ENCODE data around the gene PPP1R14D. TPM values are rescaled to one million over a fixed set of nuclear protein-coding genes. Genes with fewer than 3 reads are reported as not detected.

The PPP1R14D gene
- total and polyA plus RNA-seq, 2 experiments from 2014 or later = not detected

DNA sequence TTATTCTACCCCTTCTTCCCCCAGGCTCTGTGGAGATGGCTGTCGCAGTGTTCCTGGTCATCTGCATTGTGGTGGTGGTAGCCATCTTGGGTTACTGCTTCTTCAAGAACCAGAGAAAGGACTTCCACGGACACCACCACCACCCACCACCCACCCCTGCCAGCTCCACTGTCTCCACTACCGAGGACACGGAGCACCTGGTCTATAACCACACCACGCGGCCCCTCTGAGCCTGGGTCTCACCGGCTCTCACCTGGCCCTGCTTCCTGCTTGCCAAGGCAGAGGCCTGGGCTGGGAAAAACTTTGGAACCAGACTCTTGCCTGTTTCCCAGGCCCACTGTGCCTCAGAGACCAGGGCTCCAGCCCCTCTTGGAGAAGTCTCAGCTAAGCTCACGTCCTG lies 28.2 kb upstream of the PPP1R14D start (continued):
- TF ChIP-seq ZNF462 (CRISPR knock-in tag; IDR thresholded peaks at IDR 0.05) (no peak), ZNF114 (CRISPR knock-in tag; IDR thresholded peaks at IDR 0.05) (no peak), EZH2 (IDR thresholded peaks at IDR 0.05; ENCODE audit: low read depth, unreplicated experiment) (no peak), JUNB (IDR thresholded peaks at IDR 0.05; ENCODE audit: unreplicated experiment) (no peak), NANOG (IDR thresholded peaks at IDR 0.05; ENCODE audit: borderline replicate concordance) (no peak), POLR2AphosphoS5 (IDR thresholded peaks at IDR 0.05; ENCODE audit: low read depth) (no peak)

DNA sequence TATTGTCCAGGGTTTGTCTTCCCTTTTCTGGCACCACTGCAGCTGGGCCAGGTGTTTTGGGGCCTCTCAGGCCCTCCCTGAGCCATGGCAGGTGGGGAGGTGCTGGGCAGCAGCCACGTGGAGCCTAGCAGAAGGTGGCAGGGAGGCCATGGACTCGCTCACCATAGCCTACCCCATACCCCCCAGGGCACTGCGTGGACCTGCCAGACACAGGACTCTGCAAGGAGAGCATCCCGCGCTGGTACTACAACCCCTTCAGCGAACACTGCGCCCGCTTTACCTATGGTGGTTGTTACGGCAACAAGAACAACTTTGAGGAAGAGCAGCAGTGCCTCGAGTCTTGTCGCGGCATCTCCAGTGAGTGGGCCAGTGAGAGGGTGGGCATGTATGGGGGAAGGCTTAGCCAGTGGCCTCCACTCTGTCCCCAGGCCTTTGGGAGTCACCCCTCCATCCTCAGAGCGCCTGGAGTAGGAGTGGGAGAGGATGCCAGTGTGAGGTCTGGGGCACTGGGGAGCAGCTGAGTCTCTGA lies 27.3 kb upstream of the PPP1R14D start:
- DNase-seq (ENCODE audit: low spot score) (no peak), ATAC-seq (no peak)
- Histone ChIP-seq H3K9me2 (ENCODE audit: insufficient read depth) (no peaks in the 10 kb centered on the region), H3K4me3 (no peak overlapping the region), H3F3A (replicated peaks; ENCODE audit: low read depth) (peaks cover 17% of the 10 kb centered on the region), H3K36me3 (ENCODE audit: insufficient read depth) (peaks cover 7% of the 10 kb centered on the region), H3K27ac (ENCODE audit: low read depth) (no peak overlapping the region), H3K27me3 (ENCODE audit: insufficient read depth) (no peaks in the 10 kb centered on the region), H3K79me2 (replicated peaks; ENCODE audit: insufficient read depth) (peaks cover 20% of the 10 kb centered on the region), H3K4me2 (no peak overlapping the region), H4K20me1 (replicated peaks; ENCODE audit: insufficient read depth) (peaks cover 3% of the 10 kb centered on the region), H2AFZ (no peak overlapping the region), H3K4me1 (ENCODE audit: insufficient read depth) (no peaks in the 10 kb centered on the region; the same call in 1 of the 2 replicates)
- Mint-ChIP-seq H3K9me3 (no peaks in the 10 kb centered on the region), H3K27me3 (ENCODE audit: insufficient read depth, low read depth, poor library complexity) (peaks cover 10% of the 10 kb centered on the region), H3K4me3 (no peak overlapping the region), H3K4me1 (peaks cover 23% of the 10 kb centered on the region), H3K36me3 (ENCODE audit: low read depth) (peaks cover 60% of the 10 kb centered on the region), H3K27ac (no peak overlapping the region)
- no peak for TF ChIP-seq REST (IDR thresholded peaks at IDR 0.05; ENCODE audit: unreplicated experiment)
- TF ChIP-seq ZNF331 (CRISPR knock-in tag; IDR thresholded peaks at IDR 0.05; ENCODE audit: low read depth) = no peak

Measured in GM23338 (cell line).